GM12878 (cell line): ENCODE measurements around the gene PLEKHJ1. TPM values are rescaled to one million over a fixed set of nuclear protein-coding genes. Genes with fewer than 3 reads are reported as not detected.

Experiments
- ATF7 ChIP-seq: fragments of 450-650 bp; IDR thresholded peaks from 2 replicates; pipeline ENCODE4 v1.6.1; 2016; ENCODE audit warnings: low read depth, mild to moderate bottlenecking
- BHLHE40 ChIP-seq, 2 experiments: fragments of 450-650 bp in 1 of 2; IDR thresholded peaks; 2 replicates each; pipeline ENCODE4 v1.6.1; 2011 to 2017; ENCODE audit warnings: low read depth in 2 of 2, borderline replicate concordance in 1 of 2, improper control_type of control experiment in 1 of 2, low read length in 1 of 2, mild to moderate bottlenecking in 1 of 2
- CEBPB ChIP-seq, 2 experiments: fragments of 150-350 bp in 1 of 2; IDR thresholded peaks; 2 replicates each; pipeline ENCODE4 v1.6.1; 2012 to 2014; ENCODE audit warnings: low read depth in 2 of 2, low read length in 2 of 2, borderline replicate concordance in 1 of 2, inconsistent platforms in 1 of 2
- CHD1 ChIP-seq: IDR thresholded peaks from 2 replicates; pipeline ENCODE4 v1.6.1; 2012; ENCODE audit warnings: low read depth, low read length, improper control_type of control experiment
- CREM ChIP-seq: IDR thresholded peaks from 2 replicates; pipeline ENCODE4 v1.6.1; 2014; ENCODE audit warnings: antibody characterized with exemption, low read depth
- EED ChIP-seq: sonication (generic); IDR thresholded peaks from 2 replicates; pipeline ENCODE4 v1.6.1; 2016; ENCODE audit warnings: antibody characterized with exemption, low read depth
- EP300 ChIP-seq, 2 experiments: fragments of 150-350 bp in 1 of 2; IDR thresholded peaks; 2 replicates each; pipeline ENCODE4 v1.6.1; 2011 to 2012; ENCODE audit warnings: low read depth in 2 of 2, low read length in 2 of 2, borderline replicate concordance in 1 of 2, improper control_type of control experiment in 1 of 2, inconsistent platforms in 1 of 2; ENCODE audit not compliant: control insufficient read depth in 1 of 2
- GABPA ChIP-seq: IDR thresholded peaks from 2 replicates; pipeline ENCODE4 v1.6.1; 2014; ENCODE audit warnings: antibody characterized with exemption, low read depth, mild to moderate bottlenecking, inconsistent platforms
- GATAD2B ChIP-seq: fragments of 450-650 bp; conservative IDR thresholded peaks from 2 replicates; pipeline ENCODE4 v1.6.1; 2017; ENCODE audit warnings: low read depth, mild to moderate bottlenecking, moderate library complexity
- IKZF1 ChIP-seq: fragments of 450-650 bp; conservative IDR thresholded peaks from 2 replicates; pipeline ENCODE4 v1.6.1; 2017; ENCODE audit warnings: antibody characterized with exemption, mild to moderate bottlenecking
- IKZF2 ChIP-seq, 2 experiments: fragments of 450-650 bp; IDR thresholded peaks; 2 replicates each; pipeline ENCODE4 v1.6.1; 2017; ENCODE audit warnings: mild to moderate bottlenecking in 2 of 2, moderate library complexity in 2 of 2
- JUNB ChIP-seq: IDR thresholded peaks from 2 replicates; pipeline ENCODE4 v1.6.1; 2016; ENCODE audit warnings: antibody characterized with exemption, mild to moderate bottlenecking
- JUND ChIP-seq: IDR thresholded peaks from 2 replicates; pipeline ENCODE4 v1.6.1; 2012; ENCODE audit warnings: low read depth, mild to moderate bottlenecking, low read length, improper control_type of control experiment, moderate library complexity
- KDM1A ChIP-seq: fragments of 200-600 bp; sonication (generic); IDR thresholded peaks from 2 replicates; pipeline ENCODE4 v1.6.1; 2016; ENCODE audit warnings: borderline replicate concordance
- MTA3 ChIP-seq: IDR thresholded peaks from 2 replicates; pipeline ENCODE4 v1.6.1; 2012; ENCODE audit warnings: low read length, inconsistent platforms, borderline replicate concordance
- MYB ChIP-seq: fragments of 150-350 bp; IDR thresholded peaks from 2 replicates; pipeline ENCODE4 v1.6.1; 2014; ENCODE audit warnings: mild to moderate bottlenecking, low read depth, low read length, borderline replicate concordance
- NR2C2 ChIP-seq: IDR thresholded peaks from 2 replicates; pipeline ENCODE4 v1.6.1; 2011; ENCODE audit warnings: borderline replicate concordance, low read depth; ENCODE audit not compliant: control insufficient read depth, insufficient read length
- POU2F2 ChIP-seq: IDR thresholded peaks from 3 replicates; pipeline ENCODE4 v1.6.1; 2011; ENCODE audit warnings: low read depth, mild to moderate bottlenecking, low read length, borderline replicate concordance
- RUNX3 ChIP-seq: IDR thresholded peaks from 2 replicates; pipeline ENCODE4 v1.6.1; 2012; ENCODE audit warnings: low read length, inconsistent platforms
- SIX5 ChIP-seq: IDR thresholded peaks from 2 replicates; pipeline ENCODE4 v1.6.1; 2011; ENCODE audit warnings: mild to moderate bottlenecking, low read depth, low read length, moderate library complexity; ENCODE audit not compliant: severe bottlenecking
- ZNF384 ChIP-seq: IDR thresholded peaks from 2 replicates; pipeline ENCODE4 v1.6.1; 2012; ENCODE audit warnings: low read depth, mild to moderate bottlenecking, low read length, improper control_type of control experiment, borderline replicate concordance
- polyA plus RNA-seq, 11 experiments: library from polyadenylated mRNA; depleted of rRNA in 4 of 11; unstranded in 6 of 11; stranded (reverse) in 5 of 11; fragments of >200 nt; fragmentation: Nextera tagmentation in 4 of 11; fragmentation: Illumina TruSeq in 1 of 11; extraction: Ambion mirVana in 4 of 11; extraction: Trizol in 1 of 11; gene quantifications; 1 replicate in 1 of 11; 2 replicates in 10 of 11; pipeline versions ENCODE4 v1.2.1 to v1.2.3, GENCODE V29; 2011 to 2016; ENCODE audit warnings: inconsistent platforms in 2 of 11, missing spikeins in 2 of 11, low read depth in 1 of 11
- total RNA-seq, 4 experiments: library from RNA; depleted of rRNA in 3 of 4; stranded (reverse); fragments of >200 nt in 3 of 4; fragmentation: Illumina TruSeq in 1 of 4; extraction: Trizol in 1 of 4; gene quantifications; 2 replicates each; pipeline versions ENCODE4 v1.2.1 to v1.2.3, GENCODE V29; 2013 to 2021
- TF ChIP-seq, protein P1 (sequence below): fragments of 450-650 bp; formaldehyde crosslinking; IDR thresholded peaks from 2 replicates; pipeline ENCODE4 v1.4.0; 2022; ENCODE audit warnings: mild to moderate bottlenecking, moderate library complexity
- TF ChIP-seq, protein P2 (sequence below): IDR thresholded peaks from 2 replicates; pipeline ENCODE4 v1.6.1; 2012; ENCODE audit warnings: low read depth, low read length, improper control_type of control experiment
- TF ChIP-seq, protein P3 (sequence below): fragments of 450-650 bp; IDR thresholded peaks from 2 replicates; pipeline ENCODE4 v1.6.1; 2017; ENCODE audit warnings: mild to moderate bottlenecking, low read depth, inconsistent platforms; ENCODE audit not compliant: poor library complexity, severe bottlenecking
- TF ChIP-seq, protein P4 (sequence below): IDR thresholded peaks from 2 replicates; pipeline ENCODE4 v1.6.1; 2012; ENCODE audit warnings: low read length, inconsistent platforms

The PLEKHJ1 gene
- total and polyA plus RNA-seq, 10 of the 15 experiments (the other 5 are each of a cell fraction or from before 2014, with no cell fraction given), result 1.3 to 133 (median 75.0) TPM

DNA sequence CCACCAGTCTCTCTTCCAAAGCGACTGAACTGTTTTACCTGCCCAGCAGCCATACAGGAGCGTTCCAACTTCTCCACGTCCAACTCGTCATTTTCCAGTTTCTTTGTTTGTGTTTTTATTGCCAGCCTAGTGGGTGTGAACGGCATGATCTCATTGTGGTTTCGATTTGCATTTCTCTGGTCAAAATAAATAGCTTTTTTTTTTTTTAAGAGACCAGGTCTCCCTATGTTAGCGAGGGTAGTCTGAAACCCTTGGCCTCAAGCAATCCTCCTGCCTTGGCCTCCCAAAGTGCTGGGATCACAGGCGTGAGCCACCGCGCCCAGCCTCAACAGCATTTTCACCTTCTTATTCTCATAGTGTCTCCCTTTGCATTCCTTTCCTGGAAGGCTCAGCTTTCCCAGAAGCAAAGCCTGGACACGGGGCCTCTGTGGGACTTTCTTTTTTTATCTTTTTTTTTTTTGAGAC is 24.2 kb upstream of the PLEKHJ1 start (continued):
- TF ChIP-seq ATF7 (peak; percentile 96), CEBPB (IDR thresholded peaks at IDR 0.05; ENCODE audit: borderline replicate concordance in 1 of 2, low read depth in 2 of 2, low read length in 2 of 2) (no peak), POU2F2 (peak; percentile 95), CHD1 (no peak), NR2C2 (no peak), SIX5 (no peak), EED (peak; percentile 59), EP300 (IDR thresholded peaks at IDR 0.05; ENCODE audit: borderline replicate concordance in 1 of 2, control insufficient read depth in 1 of 2, low read depth in 2 of 2, low read length in 2 of 2) (peak in 1 of 2 experiments; percentile 47; a peak in 2 of 4 replicates), IKZF2 (IDR thresholded peaks at IDR 0.05) (peak; percentile 80 to 83), BHLHE40 (IDR thresholded peaks at IDR 0.05; ENCODE audit: borderline replicate concordance in 1 of 2, low read depth in 2 of 2, low read length in 1 of 2) (peak in 1 of 2 experiments; percentile 21; a peak in 1 of 4 replicates), KDM1A (no peak), GATAD2B (peak; percentile 34; the same call in 1 of the 2 replicates), GABPA (no peak), IKZF1 (peak; percentile 74), ZNF384 (peak; percentile 88), JUNB (peak; percentile 59), JUND (peak; percentile 30; the same call in 1 of the 2 replicates), CREM (peak; percentile 50; the same call in 1 of the 2 replicates), MTA3 (no peak), RUNX3 (peak; percentile 96), MYB (no peak)
- TF ChIP-seq, protein P1, sequence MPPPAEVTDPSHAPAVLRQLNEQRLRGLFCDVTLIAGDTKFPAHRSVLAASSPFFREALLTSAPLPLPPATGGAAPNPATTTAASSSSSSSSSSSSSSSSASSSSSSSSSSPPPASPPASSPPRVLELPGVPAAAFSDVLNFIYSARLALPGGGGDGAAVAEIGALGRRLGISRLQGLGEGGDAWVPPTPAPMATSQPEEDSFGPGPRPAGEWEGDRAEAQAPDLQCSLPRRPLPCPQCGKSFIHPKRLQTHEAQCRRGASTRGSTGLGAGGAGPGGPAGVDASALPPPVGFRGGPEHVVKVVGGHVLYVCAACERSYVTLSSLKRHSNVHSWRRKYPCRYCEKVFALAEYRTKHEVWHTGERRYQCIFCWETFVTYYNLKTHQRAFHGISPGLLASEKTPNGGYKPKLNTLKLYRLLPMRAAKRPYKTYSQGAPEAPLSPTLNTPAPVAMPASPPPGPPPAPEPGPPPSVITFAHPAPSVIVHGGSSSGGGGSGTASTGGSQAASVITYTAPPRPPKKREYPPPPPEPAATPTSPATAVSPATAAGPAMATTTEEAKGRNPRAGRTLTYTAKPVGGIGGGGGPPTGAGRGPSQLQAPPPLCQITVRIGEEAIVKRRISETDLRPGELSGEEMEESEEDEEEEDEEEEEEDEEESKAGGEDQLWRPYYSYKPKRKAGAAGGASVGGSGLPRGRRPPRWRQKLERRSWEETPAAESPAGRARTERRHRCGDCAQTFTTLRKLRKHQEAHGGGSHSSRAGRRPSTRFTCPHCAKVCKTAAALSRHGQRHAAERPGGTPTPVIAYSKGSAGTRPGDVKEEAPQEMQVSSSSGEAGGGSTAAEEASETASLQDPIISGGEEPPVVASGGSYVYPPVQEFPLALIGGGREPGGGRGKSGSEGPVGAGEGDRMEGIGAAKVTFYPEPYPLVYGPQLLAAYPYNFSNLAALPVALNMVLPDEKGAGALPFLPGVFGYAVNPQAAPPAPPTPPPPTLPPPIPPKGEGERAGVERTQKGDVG (CRISPR knock-in tag), result no peak
- TF ChIP-seq, protein P2, sequence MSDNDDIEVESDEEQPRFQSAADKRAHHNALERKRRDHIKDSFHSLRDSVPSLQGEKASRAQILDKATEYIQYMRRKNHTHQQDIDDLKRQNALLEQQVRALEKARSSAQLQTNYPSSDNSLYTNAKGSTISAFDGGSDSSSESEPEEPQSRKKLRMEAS, result no peak
- TF ChIP-seq, protein P3, sequence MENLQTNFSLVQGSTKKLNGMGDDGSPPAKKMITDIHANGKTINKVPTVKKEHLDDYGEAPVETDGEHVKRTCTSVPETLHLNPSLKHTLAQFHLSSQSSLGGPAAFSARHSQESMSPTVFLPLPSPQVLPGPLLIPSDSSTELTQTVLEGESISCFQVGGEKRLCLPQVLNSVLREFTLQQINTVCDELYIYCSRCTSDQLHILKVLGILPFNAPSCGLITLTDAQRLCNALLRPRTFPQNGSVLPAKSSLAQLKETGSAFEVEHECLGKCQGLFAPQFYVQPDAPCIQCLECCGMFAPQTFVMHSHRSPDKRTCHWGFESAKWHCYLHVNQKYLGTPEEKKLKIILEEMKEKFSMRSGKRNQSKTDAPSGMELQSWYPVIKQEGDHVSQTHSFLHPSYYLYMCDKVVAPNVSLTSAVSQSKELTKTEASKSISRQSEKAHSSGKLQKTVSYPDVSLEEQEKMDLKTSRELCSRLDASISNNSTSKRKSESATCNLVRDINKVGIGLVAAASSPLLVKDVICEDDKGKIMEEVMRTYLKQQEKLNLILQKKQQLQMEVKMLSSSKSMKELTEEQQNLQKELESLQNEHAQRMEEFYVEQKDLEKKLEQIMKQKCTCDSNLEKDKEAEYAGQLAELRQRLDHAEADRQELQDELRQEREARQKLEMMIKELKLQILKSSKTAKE, result peak; percentile 68
- TF ChIP-seq, protein P4, sequence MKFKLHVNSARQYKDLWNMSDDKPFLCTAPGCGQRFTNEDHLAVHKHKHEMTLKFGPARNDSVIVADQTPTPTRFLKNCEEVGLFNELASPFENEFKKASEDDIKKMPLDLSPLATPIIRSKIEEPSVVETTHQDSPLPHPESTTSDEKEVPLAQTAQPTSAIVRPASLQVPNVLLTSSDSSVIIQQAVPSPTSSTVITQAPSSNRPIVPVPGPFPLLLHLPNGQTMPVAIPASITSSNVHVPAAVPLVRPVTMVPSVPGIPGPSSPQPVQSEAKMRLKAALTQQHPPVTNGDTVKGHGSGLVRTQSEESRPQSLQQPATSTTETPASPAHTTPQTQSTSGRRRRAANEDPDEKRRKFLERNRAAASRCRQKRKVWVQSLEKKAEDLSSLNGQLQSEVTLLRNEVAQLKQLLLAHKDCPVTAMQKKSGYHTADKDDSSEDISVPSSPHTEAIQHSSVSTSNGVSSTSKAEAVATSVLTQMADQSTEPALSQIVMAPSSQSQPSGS, result peak; percentile 85
